Heart left ventricle (tissue), 13 donors: ENCODE results near the gene VGLL4.

Source experiments
- POLR2A ChIP-seq, 2 donors: fragments of 450-650 bp; IDR thresholded peaks; one replicate each; pipeline ENCODE4 v1.6.1; 2017; ENCODE audit warnings: antibody characterized with exemption in 2 of 2, mild to moderate bottlenecking in 2 of 2, moderate library complexity in 2 of 2
- TF ChIP-seq, protein P1 (sequence below), 12 donors: fragments of 200-600 bp; sonication (generic) in 4 of 12; IDR thresholded peaks; one replicate each; pipeline versions ENCODE4 v1.5.0 to v1.8.0; 2018 to 2022; ENCODE audit warnings: antibody characterized with exemption in 12 of 12, mild to moderate bottlenecking in 5 of 12
- donor health status: ischemic (EF 13 %, LVEDD 7.1; RV severe dilation, severe dysfunction).
- donor health status: DM: no; HTN: yes; CAD: no.
- donor health status: DM: no; HTN: no; CAD: no.
- donor health status: ischemic (EF 25% LVEDD 6.9; RV normal size, moderate dysfunction).
- donor health status: ischemic (EF 25% LVEDD 5.7; RV mildly dilated, moderate dysfunction).
- donor health status: ischemic (EF 35%, LVEDD 5.7; RV mildly dilated, moderate dysfunction).
- donor health status: nonischemic (EF 11% LVEDD 7.7; RV severe dilation, severe dysfunction).
- donor health status: DM: yes; HTN: yes; CAD: no.
- donor health status: PGD.
- donor health status: ischemic (EF 29% LVEDD 5.4; RV normal size, mild dysfunction).
- donor health status: nonischemic (EF 23%, LVEDD 6.1; RV moderate dilation, normal function).

DNA sequence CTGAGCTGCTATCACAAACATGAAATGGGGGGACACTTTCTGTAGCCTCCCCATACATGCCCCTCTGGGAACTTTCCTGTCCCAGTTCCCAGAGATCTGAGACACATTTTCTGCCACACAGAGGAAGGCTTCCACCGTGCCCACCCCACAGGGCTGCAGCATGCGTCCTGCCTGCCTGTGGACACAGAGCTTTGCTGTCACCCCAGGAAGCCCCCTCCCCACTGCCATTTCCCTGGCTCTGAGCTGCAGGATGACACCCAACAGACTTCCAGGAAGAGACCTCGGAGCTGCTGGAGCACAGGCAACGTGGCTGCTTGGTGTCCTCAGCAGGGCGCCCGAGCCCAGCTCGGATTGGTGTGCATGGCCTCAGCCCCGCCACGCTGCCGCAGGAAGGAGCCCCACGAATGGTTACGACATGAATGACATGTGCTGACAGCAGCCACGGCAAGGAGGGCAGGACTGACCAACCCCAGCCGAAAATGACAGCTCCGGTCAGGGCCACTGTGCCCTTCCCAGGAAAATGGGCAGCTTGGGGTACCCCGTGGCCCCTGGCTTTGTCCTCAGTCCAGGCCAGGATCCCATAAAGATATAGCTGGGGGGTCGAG is 81.3 kb downstream of the VGLL4 start:
- TF ChIP-seq, protein P1, sequence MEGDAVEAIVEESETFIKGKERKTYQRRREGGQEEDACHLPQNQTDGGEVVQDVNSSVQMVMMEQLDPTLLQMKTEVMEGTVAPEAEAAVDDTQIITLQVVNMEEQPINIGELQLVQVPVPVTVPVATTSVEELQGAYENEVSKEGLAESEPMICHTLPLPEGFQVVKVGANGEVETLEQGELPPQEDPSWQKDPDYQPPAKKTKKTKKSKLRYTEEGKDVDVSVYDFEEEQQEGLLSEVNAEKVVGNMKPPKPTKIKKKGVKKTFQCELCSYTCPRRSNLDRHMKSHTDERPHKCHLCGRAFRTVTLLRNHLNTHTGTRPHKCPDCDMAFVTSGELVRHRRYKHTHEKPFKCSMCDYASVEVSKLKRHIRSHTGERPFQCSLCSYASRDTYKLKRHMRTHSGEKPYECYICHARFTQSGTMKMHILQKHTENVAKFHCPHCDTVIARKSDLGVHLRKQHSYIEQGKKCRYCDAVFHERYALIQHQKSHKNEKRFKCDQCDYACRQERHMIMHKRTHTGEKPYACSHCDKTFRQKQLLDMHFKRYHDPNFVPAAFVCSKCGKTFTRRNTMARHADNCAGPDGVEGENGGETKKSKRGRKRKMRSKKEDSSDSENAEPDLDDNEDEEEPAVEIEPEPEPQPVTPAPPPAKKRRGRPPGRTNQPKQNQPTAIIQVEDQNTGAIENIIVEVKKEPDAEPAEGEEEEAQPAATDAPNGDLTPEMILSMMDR (IDR thresholded peaks at IDR 0.05), result no peak
- no peak for TF ChIP-seq POLR2A (IDR thresholded peaks at IDR 0.05)
